Measurements from ENCODE around the gene MARK4. TPM values are rescaled to one million over a fixed set of nuclear protein-coding genes. Genes with fewer than 3 reads are reported as not detected.
"Not testable (repeated sequence)": the region's sequence is repeated elsewhere in the genome, so short reads cannot be mapped to it uniquely, and the experiment has no call there.

Gene MARK4
- total RNA-seq, 1 donor from 2014 or later = 26.2 TPM

DNA sequence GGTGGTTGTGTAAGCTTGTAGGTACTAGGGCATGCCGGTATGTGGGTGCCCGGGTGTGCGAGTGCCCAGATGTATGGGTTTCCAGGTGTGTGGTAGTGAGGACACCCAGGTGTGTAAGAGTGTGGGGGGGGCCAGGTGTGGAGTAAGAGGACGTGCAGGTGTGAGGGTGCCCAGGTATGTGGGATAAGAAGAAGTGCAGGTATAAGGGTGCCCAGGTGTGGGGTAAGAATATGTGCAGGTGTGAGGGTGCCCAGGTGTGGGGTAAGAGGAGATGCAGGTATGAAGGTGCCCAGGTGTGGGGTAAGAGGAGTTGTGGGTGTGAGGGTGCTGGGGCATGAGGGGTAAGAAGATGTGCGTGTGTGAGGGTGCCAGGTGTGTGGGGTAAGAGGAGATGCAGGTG lies 14.3 kb downstream of the MARK4 start:
- ATAC-seq (no peak), DNase-seq (no peak)
- intact Hi-C loops (cut with micrococcal nuclease) = no loop called here

DNA sequence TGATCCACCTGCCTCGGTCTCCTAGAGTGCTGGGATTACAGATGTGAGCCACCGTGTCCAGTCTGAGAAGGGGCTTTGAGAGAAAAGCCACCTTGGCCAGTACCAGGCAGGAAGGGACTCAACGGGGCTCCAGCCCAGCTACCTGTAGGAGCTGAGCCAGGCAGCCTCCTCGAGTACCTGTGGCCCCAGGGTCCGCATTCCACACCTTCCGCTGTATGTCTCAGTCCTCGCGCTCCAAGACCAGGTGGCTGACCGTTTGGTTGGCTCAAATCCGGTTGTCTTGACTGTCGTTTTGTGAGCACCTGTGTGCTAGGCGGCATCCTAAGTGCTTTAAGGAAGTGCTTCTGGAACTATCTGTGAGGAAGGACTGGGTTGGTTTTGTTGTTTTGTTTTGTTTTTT lies 16.2 kb downstream of the MARK4 start:
- no peak for ATAC-seq
- intact Hi-C loops (cut with micrococcal nuclease) = no loop called here
- DNase-seq = no peak

DNA sequence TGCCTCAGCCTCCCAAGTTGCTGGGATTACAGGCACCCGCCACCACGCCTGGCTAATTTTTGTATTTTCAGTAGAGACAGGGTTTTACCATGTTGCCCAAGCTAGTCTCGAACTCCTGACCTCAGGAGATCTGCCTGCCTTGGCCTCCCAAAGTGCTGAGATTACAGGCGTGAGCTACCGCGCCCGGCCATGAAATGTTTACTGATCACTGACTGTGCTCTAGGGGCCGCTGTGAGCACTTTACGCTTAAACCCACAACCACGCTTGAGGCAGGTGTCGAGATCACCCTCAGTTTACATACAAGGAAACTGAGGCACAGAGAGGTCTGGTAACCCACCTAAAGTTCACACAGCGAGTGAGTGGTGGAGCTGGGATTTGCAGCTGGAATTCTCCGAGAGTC lies 18.9 kb downstream of the MARK4 start:
- intact Hi-C loops (cut with micrococcal nuclease); DNase-seq; ATAC-seq: not testable (repeated sequence)

DNA sequence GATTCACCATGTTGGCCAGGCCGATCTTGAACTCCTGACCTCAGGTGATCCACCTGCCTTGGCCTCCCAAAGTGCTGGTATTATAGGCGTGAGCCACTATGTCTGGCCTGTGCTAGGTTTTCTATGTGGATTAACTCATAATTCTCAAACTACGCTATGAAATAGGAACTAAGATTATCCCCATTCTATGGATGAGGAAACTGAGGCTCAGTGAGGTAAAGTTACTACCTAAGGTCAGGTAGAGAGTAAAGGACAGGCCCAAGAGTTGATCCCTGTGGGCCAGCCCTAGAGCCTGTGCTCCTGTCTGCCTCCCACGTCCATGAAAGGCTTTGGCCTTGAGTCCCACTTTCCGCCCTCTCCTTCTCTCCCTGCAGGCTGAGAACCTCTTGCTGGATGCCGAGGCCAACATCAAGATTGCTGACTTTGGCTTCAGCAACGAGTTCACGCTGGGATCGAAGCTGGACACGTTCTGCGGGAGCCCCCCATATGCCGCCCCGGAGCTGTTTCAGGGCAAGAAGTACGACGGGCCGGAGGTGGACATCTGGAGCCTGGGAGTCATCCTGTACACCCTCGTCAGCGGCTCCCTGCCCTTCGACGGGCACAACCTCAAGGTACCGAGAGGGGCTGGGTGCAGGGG lies 20.1 kb downstream of the MARK4 start:
- no peak for DNase-seq
- ATAC-seq = no peak
- intact Hi-C loops (cut with micrococcal nuclease) = no loop called here

DNA sequence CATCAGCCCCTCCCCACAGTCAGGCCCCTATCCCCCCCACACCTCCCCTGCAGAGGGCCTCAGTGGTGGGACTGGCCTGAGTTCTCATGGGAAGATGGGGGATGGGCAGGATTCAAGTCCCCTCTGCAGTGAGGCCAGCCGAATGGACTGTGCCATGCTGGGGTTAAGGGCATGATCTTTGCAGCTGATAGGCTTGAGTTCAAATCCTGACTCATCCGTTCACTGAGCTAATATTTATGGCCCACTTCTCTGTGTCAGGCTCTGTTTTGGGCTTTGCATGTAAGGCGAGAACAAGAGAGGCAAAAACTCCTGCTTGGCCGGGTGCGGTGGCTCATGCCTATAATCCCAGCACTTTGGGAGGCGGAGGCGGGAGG lies 20.7 kb downstream of the MARK4 start:
- intact Hi-C loops (cut with micrococcal nuclease) = no loop called here
- DNase-seq (no peak), ATAC-seq (no peak)

DNA sequence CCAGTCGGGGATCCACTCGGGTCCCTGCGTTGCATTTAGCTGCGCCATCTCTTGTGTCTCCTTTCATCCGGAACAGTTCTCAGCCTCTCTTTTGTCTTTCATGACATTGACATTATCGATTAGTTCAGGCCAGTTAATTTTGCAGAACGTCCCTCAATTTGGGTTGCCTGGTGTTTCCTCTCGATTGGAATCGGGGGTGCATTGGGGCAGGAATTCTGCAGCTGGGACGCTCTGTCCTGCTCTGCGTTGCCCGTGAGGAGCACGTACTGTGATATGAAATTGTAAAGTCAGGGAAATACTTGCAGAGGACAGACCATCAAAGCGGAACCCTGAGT lies 22.4 kb downstream of the MARK4 start:
- intact Hi-C loops (cut with micrococcal nuclease) = no loop called here
- no peak for ATAC-seq
- DNase-seq = no peak

DNA sequence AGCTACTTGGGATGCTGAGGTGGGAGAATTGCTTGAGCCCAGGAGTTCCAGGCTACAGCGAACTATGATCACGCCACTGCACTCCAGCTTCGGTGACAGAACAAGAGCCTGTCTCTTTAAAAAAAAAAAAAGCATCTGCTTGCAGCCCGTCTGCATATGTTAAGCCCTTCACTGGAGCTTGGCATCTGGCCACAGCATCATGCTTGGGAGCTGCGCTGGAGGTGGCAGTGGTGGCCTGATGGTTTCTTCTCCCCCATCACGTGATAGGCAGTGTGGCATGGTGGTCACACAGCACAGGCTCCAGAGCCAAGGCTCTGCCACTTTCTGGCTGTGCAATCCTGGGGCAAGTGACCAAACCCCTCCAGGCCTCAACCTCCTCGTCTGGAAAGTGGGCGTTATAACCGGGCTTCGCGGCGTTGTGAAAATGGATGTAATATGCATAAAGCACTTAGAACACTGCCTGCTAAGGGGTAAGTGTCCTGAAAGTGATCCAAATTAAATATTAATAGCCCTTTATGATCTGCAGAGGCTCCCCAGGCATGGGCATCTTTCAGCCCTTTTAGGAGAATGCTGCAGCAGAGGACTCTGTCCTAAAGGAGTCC lies 24.4 kb downstream of the MARK4 start:
- intact Hi-C loops (cut with micrococcal nuclease) = no loop called here
- no peak for DNase-seq
- no peak for ATAC-seq

DNA sequence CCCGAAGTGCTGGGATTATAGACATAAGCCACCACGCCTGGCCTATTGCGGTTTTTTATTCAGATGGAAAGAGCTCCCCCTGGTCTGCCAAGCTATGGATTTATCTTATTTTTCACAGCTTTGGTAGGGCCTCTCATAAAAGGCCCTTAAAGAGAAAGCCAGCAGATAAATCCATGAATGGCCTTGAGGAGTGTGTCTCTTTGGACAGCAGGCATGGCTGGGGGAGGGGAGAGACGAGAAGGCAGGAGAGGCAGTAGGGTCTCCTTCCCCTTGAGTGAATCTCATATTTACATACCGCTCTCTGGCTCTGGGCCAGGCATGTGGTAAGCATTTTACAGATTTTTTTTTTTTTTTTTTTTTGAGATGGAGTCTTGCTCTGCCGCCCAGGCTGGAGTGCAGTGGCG lies 25.2 kb downstream of the MARK4 start:
- intact Hi-C loops (cut with micrococcal nuclease) = no loop called here

DNA sequence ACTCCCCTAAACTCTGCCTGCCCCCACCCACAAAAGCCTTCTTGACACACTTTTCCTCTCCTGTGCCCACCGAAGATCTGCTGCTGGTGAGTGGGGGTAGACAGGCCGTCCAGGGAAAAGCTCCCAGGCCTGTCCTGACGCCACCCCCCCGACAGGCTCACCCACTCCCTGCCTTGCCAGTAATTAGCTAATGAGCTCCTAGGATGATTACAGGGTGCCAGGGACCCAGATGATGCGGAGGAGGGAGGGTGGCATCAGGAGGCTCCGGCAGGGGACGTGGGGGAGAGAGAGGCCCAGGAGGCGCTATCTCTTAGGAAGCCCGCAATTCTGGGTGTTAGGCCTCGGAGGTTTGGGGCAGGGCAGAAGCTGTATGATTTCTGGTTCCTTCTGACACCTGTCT lies 27.0 kb downstream of the MARK4 start:
- intact Hi-C loops (cut with micrococcal nuclease) = no loop called here
- ATAC-seq = no peak
- DNase-seq = no peak

More for the DNA sequence above, 25.2 kb downstream of the MARK4 start:
- no peak for ATAC-seq
- DNase-seq = no peak

DNA sequence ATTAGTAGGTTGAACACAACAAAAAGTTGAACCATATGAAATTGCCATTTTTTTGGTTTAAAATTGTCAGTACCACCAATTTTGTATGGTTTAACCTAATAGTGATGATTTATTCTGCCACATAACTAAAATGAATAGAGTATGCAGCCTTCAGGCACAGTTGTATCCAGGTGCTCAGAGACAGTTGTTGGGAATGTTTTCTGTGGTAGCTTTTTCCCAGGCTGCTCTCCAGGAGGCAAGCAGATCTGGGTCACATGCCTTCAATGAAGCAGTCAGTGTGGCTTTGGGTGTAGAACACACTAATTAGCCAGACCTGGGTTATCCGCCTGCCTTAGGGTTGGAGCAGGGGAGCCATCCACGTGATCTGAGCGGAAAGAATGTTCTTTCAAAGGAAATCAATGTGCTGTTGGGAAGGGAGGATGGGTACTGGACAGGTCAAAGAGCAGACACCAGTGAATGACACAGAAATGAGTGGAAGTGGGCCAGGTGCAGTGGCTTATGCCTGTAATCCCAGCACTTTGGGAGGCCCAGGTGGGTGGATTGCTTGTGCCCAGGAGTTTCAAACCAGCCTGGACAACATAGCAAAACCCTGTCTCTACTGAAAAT lies 28.6 kb downstream of the MARK4 start:
- ATAC-seq (no peak), DNase-seq (no peak)
- intact Hi-C loops (cut with micrococcal nuclease) = no loop called here

DNA sequence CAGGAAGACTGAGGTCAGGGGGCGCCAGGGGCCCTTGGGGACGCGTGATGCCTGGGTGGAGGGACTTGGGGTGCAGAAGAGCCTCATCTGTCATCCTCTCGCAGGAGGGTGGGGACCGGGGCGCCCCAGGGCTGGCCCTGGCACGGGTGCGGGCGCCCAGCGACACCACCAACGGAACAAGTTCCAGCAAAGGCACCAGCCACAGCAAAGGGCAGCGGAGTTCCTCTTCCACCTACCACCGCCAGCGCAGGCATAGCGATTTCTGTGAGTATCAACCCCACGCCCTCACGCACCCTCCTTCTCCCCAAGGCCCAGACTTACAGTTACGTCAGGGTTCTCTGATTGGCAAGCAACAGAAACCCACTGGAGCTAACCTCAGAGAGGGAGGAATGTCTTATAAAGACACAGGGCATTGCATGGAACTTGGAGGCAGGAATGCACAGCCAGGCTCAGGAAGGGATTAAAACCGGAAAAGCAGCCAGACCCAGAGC lies 29.4 kb downstream of the MARK4 start:
- intact Hi-C loops (cut with micrococcal nuclease) = no loop called here

DNA sequence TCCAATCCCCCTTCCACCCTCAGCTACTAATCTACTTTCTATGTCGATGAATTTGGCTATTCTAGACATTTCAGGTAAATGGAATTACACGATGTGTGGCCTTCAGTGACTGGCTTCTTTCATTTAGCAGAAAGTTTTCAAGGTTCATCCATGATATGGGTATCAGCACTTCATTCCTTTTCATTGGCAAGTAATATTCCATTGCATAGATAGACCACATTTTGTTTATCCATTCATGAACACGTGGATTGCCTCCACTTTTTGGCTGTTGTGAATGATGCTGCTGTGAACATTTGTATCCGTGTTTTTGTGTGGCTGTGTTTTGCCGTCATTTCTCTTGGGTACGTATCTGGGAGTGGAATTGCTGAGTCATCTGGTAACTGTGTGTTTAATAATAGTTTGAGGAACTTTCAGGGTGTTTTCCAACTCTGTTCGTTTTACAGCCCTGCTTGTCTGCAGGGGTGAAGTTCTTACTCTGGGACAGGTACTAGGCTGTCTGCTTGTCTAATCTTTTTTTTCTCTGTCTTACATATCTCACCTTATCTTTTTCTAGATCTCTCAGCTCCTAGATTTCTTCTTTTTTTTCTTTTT lies 32.5 kb downstream of the MARK4 start:
- no peak for ATAC-seq
- intact Hi-C loops (cut with micrococcal nuclease) = no loop called here
- DNase-seq = no peak

More for the DNA sequence above, 29.4 kb downstream of the MARK4 start:
- ATAC-seq (no peak), DNase-seq (no peak)

DNA sequence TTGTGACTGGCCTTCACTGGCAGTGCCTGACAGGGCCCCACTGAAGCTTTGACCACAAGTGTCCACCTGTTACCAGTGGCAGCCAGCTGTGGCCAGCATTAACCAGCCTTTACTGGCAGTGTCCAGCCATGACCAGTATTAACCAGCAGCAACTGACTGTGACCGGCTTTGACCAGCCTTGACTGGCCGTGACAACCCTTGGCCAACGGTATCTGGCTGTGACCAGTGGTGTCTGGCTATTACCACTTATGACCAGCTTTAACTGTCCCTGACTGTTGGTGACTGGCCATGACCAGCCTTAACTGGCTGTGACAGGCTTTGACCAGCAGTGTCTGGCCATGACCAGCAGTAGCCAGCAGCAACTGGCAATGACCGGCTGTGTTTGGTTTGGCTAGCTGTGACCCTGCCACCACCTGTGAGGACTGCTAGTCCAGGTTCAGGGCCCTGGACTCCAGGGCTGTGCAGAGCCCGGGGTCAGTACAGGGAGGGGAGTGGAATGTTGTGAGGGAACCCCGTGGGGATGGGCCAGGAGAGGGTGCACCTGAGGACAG lies 39.4 kb downstream of the MARK4 start:
- ATAC-seq (no peak), DNase-seq (no peak)
- intact Hi-C loops (cut with micrococcal nuclease) = no loop called here

DNA sequence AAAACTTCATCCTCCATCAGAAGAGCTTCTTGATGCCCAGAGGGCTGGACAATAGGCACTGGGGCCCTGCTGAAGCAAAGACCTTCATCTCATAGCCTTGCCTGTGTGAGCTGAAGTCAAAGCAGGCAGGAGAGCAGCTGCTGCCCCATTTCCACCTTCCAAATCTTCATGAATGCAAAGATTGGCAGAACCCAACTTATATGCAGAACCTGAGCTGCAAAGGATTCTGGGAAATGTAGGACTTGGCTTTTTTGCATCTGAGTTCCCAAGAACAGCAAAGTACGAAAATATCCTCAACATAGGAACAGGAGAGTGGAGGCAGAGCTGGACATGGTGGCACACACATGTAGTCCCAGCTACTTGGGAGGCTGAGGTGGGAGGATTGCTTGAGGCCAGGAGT lies 40.8 kb downstream of the MARK4 start:
- intact Hi-C loops (cut with micrococcal nuclease) = no loop called here
- no peak for ATAC-seq

DNA sequence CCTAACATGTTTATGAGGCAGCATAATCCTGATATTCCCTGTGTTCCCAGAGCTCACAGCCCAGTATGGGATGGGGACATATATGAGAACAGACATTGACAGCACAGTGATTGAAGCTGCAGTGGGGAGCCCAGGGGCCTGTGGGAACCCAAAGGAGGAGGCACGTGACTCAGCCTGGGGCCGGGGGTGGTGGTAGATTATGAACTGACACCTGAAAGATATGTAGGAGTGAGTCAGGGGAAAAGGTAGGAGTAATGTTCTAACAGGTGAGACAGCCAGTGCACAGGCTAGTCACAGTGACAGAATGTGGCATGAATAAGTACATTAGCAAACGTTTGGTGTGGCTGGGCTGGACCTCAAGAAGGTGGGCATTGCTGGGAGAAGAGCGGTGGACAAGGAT lies 42.6 kb downstream of the MARK4 start:
- ATAC-seq (no peak), DNase-seq (no peak)
- intact Hi-C loops (cut with micrococcal nuclease) = no loop called here

More for the DNA sequence above, 40.8 kb downstream of the MARK4 start:
- no peak for DNase-seq

DNA sequence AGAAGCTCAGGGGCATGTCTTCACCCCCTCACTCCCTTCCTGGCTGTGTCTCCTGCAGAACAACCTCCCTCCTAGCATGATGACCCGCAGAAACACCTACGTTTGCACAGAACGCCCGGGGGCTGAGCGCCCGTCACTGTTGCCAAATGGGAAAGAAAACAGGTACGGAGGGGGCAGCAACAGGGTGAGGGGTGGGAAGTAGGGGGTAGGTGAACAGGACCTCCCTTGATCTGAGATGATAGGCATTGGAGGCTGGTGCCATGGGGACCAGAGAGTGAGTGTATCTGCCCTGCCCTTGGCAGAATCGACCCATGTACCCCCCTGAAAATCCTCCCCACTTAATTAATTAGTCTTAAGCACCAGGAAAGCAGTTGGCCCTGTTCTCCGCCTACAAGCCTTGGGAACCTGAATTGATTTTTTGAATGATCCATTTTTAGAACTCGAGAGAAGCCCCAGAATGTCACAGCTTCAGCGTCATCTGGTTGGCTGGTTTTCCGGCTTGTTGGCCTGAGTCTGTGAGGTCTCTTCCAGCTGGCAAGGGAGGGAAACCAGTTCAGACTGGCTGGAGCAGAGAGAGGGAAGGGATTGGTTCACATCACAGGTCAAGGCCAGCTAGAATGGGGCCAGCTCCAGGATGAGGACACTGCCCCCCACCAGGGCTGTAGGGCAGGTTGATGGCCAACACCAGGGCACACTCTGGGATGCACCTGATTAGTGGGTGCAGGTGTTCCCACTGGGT lies 43.4 kb downstream of the MARK4 start:
- ATAC-seq = peak; percentile 94
- intact Hi-C loops (cut with micrococcal nuclease) = no loop called here
- peak; percentile 74 for DNase-seq

DNA sequence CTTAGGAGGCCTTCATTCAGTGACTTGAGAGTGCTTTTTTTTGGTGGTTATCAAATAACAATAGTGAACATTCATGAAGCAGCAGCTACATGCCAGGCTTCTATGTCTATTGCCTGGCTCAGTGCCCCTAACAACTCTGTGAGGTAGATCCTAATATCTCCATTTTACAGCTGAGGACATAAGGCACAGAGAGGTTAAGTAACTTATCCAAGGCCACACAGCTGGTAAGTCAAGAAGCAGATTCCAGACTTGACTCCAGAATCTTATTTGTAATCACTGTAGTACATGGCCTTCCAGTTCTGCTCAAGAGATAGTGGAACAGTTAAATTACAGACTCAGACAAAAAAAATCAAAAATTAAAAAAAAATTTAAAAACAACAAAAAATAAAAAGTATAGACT lies 44.8 kb downstream of the MARK4 start:
- DNase-seq (no peak), ATAC-seq (no peak)
- intact Hi-C loops (cut with micrococcal nuclease) = no loop called here

DNA sequence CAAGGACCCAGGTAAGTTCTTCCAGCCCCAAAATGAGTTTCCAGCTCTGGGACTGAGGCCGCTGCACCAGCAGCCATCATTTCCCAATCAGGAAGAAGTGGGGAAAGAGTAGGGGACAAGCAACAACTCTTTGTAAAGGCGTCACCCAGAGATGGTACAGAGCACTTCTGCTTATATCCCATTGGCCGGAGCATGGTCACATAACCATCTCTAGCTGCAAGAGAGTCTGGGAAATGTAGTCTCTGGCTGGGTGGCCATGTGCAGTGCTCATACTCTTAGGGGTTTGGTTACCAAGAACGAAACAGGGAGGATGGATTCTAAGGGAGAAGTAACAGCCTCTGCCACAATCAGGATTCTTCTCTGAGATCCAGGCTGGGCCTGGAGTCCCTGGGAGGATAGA lies 45.3 kb downstream of the MARK4 start:
- intact Hi-C loops (cut with micrococcal nuclease) = no loop called here
- DNase-seq (no peak), ATAC-seq (no peak)

DNA sequence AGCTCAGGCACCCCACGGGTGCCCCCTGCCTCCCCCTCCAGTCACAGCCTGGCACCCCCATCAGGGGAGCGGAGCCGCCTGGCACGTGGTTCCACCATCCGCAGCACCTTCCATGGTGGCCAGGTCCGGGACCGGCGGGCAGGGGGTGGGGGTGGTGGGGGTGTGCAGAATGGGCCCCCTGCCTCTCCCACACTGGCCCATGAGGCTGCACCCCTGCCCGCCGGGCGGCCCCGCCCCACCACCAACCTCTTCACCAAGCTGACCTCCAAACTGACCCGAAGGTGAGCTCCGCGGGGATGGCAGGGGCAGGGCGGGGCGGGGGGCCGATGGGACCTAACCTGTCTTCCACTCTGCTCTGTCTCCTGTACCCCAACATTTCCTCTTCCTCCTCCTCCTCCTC lies 46.6 kb downstream of the MARK4 start:
- intact Hi-C loops (cut with micrococcal nuclease) = no loop called here
- DNase-seq (no peak), ATAC-seq (no peak)

DNA sequence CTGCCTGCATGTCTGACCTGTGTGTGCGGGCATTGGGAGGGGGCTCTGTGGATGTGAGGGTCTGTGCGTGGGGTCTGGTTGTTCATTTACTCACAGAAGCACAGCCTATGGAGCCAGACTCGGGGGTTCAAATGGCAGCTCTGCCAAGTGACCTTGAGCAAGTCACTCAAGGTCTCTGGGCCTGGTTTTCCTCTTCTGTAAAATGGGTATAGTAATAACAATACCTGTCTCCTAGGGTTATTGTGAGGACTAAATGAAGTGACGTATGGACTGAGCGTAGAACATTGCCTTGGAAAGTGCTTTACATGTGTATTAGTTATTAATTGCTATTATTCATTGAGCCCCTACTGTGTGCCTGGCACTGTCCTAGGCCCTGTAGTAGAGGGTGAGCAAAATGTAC lies 47.2 kb downstream of the MARK4 start:
- DNase-seq = no peak
- no peak for ATAC-seq
- intact Hi-C loops (cut with micrococcal nuclease) = no loop called here

All from left ventricle myocardium superior (tissue), 1 donor.